Uterus (tissue), 2 donors: ENCODE results near the gene UVRAG.

Experiments
- CTCF ChIP-seq, 4 experiments: fragments of 200-600 bp in 2 of 4; fragments of 450-650 bp in 2 of 4; sonication (generic) in 2 of 4; IDR thresholded peaks; one replicate each; pipeline ENCODE4 v1.5.1; 2016 to 2019; ENCODE audit warnings: antibody characterized with exemption in 4 of 4, mild to moderate bottlenecking in 2 of 4, moderate library complexity in 1 of 4
- POLR2A ChIP-seq, 2 donors: fragments of 450-650 bp; IDR thresholded peaks; one replicate each; pipeline ENCODE4 v1.6.1; 2016; ENCODE audit warnings: antibody characterized with exemption in 2 of 2, mild to moderate bottlenecking in 1 of 2, moderate library complexity in 1 of 2

- TF ChIP-seq CTCF (IDR thresholded peaks at IDR 0.05), result no peak
- no peak for TF ChIP-seq POLR2A (IDR thresholded peaks at IDR 0.05)
These were observed 24.8 kb downstream of the UVRAG start for GRCh38 chr11:75839851-75840250.
